HCT116 (cell line): ENCODE data around the gene SEPTIN12.

ENCODE experiments used
- CEBPB ChIP-seq: IDR thresholded peaks from 2 replicates; pipeline ENCODE4 v1.6.1; 2012; ENCODE audit warnings: low read depth
- EZH2phosphoT487 ChIP-seq: fragments of 200-600 bp; IDR thresholded peaks from 2 replicates; pipeline ENCODE4 v1.6.1; 2018; ENCODE audit warnings: antibody characterized with exemption, borderline replicate concordance
- POLR2A ChIP-seq: IDR thresholded peaks from 2 replicates; pipeline ENCODE4 v1.7.0; 2011; ENCODE audit warnings: borderline replicate concordance; ENCODE audit not compliant: insufficient read depth, insufficient read length; ENCODE audit errors: extremely low read depth
- POLR2AphosphoS5 ChIP-seq: IDR thresholded peaks from 2 replicates; pipeline ENCODE4 v1.6.1; 2011; ENCODE audit warnings: mild to moderate bottlenecking, low read depth, low read length, moderate library complexity
- SIN3A ChIP-seq: IDR thresholded peaks from 2 replicates; pipeline ENCODE4 v1.6.1; 2012; ENCODE audit warnings: low read depth
- TF ChIP-seq, protein P1 (sequence below), 3 experiments: fragments of 200-600 bp in 1 of 3; sonication (generic) in 1 of 3; IDR thresholded peaks in 2 of 3; conservative IDR thresholded peaks in 1 of 3; 2 replicates each; pipeline ENCODE4 v1.5.1; 2012 to 2017; ENCODE audit warnings: low read depth in 2 of 3, low read length in 2 of 3, antibody characterized with exemption in 1 of 3, borderline replicate concordance in 1 of 3, control low read depth in 1 of 3, mild to moderate bottlenecking in 1 of 3, mixed read lengths in 1 of 3, mixed run types in 1 of 3, moderate library complexity in 1 of 3; ENCODE audit not compliant: insufficient read depth in 1 of 3

- TF ChIP-seq SIN3A (no peak), POLR2A (no peak), POLR2AphosphoS5 (no peak), CEBPB (no peak), EZH2phosphoT487 (no peak)
- TF ChIP-seq, protein P1, sequence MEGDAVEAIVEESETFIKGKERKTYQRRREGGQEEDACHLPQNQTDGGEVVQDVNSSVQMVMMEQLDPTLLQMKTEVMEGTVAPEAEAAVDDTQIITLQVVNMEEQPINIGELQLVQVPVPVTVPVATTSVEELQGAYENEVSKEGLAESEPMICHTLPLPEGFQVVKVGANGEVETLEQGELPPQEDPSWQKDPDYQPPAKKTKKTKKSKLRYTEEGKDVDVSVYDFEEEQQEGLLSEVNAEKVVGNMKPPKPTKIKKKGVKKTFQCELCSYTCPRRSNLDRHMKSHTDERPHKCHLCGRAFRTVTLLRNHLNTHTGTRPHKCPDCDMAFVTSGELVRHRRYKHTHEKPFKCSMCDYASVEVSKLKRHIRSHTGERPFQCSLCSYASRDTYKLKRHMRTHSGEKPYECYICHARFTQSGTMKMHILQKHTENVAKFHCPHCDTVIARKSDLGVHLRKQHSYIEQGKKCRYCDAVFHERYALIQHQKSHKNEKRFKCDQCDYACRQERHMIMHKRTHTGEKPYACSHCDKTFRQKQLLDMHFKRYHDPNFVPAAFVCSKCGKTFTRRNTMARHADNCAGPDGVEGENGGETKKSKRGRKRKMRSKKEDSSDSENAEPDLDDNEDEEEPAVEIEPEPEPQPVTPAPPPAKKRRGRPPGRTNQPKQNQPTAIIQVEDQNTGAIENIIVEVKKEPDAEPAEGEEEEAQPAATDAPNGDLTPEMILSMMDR (IDR thresholded peaks at IDR 0.05 in 2 of 3, conservative IDR thresholded peaks at IDR 0.05 in 1 of 3; ENCODE audit: borderline replicate concordance in 1 of 3, insufficient read depth in 1 of 3, low read depth in 2 of 3, low read length in 2 of 3): no peak
These were observed 42.9 kb downstream of the SEPTIN12 start for GRCh38 chr16:4745274-4745569.
